D721Med (cell line): ENCODE results near the gene KLK12.

ENCODE experiments used
- DNase-seq: peaks from one replicate; pipeline ENCODE4 v3.0.0; 2011; ENCODE audit warnings: low spot score; ENCODE audit not compliant: insufficient read length
- FAIRE-seq: peaks from 2 replicates; lab custom pipeline; 2011; peaks lifted over from hg19 to GRCh38; lab: Jason Lieb, UNC
- CTCF ChIP-seq: IDR thresholded peaks from 2 replicates; pipeline ENCODE4 v1.5.1; 2012; ENCODE audit warnings: mild to moderate bottlenecking, control low read depth; ENCODE audit not compliant: insufficient read depth; ENCODE audit errors: missing control alignments

KLK12 gene

GRCh38 chr19:51055866-51056265 lies 21.1 kb upstream of the KLK12 start:
- DNase-seq (no peak), FAIRE-seq (no peak)
- no peak for TF ChIP-seq CTCF

- FAIRE-seq (no peak), DNase-seq (no peak)
- no peak for TF ChIP-seq CTCF
Observed at GRCh38 chr19:51047031-51047335, 12.2 kb upstream of the KLK12 start.

GRCh38 chr19:51044327-51044726 lies 9.5 kb upstream of the KLK12 start:
- no peak for TF ChIP-seq CTCF
- no peak for FAIRE-seq

GRCh38 chr19:51043497-51043896 lies 8.7 kb upstream of the KLK12 start:
- no peak for FAIRE-seq
- no peak for TF ChIP-seq CTCF
- no peak for DNase-seq

More at GRCh38 chr19:51044327-51044726, 9.5 kb upstream of the KLK12 start:
- no peak for DNase-seq

GRCh38 chr19:51040151-51040550 lies 5.3 kb upstream of the KLK12 start:
- FAIRE-seq (no peak), DNase-seq (no peak)
- no peak for TF ChIP-seq CTCF

GRCh38 chr19:51036519-51036918 lies 1.7 kb upstream of the KLK12 start:
- FAIRE-seq = no peak
- no peak for TF ChIP-seq CTCF
- no peak for DNase-seq

- no peak for FAIRE-seq
- no peak for DNase-seq
- no peak for TF ChIP-seq CTCF
Observed at GRCh38 chr19:51031880-51032225, 2.9 kb downstream of the KLK12 start.
